ENCODE results near the gene SLC39A10.
"Not testable (repeated sequence)": the region's sequence is repeated elsewhere in the genome, so short reads cannot be mapped to it uniquely, and the experiment has no call there.

The SLC39A10 gene

DNA sequence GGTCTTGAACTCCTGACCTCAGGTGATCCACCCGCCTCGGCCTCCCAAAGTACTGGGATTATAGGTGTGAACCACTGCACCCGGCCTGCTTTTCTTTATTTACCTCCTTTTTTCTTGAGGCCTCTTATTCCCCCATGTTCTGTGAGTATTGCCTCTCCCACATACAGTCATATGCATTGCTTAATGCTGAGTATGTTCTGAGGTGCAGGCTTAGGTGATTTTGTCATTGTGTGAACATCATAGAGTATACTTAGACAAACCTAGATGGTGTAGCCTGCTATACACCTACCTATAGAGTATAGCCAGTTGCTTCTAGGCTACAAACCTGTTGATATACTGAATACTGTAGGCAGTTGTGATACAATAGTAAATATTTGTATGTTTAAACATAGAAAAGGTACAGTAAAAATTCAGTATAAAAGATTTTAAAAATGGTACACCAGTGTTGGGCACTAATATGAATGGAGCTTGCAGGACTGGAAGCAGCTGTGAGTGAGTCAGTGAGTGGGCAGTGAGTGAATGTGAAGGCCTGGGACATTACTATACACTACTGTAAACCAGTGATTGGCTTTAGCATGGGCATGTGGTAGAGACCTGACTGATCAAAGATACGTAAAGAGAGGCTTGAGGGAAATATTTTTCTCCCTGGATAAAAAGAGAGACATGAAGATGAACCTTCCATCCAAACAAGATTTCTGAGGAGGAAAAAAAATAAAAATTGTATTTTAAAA, 17.6 kb downstream of the SLC39A10 start:
- DNase-seq (ENCODE audit: low read depth) = no peak

DNA sequence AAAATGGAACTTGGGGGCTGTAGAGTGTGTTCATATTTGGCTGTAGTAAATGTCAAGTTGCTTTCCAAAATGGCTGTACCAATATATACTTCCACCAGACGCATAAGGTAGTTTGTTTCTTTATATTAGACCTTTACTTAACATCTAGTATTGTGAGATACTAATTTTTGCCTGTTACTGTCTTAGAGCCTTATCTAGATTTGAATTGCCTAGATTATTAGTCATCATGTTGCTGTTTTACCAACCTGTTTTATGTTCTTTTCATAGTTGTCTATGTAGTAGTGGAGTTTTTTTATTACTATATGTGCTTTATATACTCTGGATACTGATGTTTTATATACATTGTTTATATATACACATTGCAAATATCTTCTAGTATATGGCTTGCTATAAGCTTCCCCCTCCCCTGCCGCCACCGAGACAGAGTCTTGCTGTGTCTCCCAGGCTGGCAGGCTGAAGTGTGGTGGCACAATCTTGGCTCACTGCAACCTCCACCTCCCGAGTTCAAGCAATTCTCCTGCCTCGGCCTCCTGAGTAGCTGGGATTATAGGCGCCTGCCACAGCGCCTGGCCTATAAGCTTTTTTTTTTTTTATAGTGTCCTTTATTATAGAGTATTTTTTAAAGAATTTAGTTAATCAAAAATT, 18.9 kb downstream of the SLC39A10 start:
- no peak for DNase-seq (ENCODE audit: low read depth)

DNA sequence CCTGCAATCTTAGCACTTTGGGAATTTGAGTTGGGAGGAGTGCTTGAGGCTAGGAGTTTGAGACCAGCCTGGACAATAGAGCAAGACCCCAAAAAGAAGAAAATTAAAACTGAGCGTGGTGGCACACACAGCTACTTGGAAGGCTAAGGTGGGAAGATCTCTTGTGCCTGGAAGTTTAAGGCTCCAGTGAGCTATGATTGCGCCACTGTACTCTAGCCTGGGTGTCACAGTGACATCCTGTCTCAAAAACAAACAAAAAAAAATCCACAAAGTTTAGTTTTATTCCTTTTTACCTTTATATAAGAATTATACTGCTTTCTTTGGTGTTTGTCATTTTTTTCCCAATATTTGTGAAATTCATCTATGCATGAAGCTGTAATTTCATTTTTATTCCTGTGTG, 20.3 kb downstream of the SLC39A10 start:
- DNase-seq (ENCODE audit: low read depth) = no peak

DNA sequence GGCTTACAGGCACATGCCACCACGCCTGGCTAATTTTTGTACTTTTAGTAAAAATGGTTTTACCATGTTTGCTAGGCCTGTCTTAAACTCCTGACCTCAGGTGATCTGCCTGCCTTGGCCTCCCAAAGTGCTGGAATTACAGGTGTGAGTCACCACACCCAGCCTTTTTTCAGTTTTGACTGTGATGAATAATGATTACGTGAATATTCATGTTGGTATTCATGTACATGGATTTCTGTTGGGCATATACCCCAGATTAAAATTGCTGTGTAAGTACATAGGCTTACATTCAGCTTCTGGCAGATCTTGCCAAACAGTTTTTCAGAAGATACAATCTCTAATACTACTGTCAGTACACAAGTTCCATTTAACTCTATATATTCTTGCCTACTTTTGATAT, 20.9 kb downstream of the SLC39A10 start:
- no peak for DNase-seq (ENCODE audit: low read depth)

DNA sequence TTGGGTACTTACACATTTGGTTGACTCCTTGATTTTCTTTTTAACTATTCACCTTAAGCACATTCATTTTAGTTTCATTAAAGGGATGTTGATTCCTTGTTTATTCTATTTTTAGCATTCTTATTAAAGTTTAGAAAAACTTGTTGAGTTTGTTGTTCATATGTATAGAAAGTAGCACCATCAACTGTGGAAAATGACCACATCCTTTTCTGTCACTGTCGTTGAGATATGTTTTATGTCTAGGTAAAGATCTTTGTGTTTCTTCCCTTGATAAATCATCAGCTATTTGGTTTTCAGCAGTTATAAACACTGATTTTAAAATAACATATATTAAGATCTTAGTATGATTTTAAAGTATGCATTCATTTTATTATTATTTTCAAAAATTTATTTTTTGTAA, 25.1 kb downstream of the SLC39A10 start:
- no peak for DNase-seq (ENCODE audit: low read depth)

DNA sequence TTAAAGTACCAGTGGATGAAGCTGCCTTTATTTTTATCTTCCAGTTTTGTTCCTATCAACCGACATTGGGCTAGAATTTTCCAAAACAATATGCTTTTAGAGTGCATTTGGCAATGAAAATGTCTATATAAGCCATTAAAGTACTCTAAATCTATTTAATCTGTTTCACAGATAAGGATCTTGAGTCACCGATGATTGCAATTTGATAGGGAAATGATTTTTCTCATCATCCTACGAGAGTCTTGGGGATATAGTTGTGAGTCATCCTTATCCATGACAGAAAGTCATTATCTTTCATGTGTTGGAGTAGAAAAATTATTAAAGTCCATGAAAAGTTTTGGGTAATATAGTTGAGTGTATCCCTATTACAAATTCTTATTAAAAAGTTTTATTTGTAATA, 26.1 kb downstream of the SLC39A10 start:
- no peak for DNase-seq (ENCODE audit: low read depth)

DNA sequence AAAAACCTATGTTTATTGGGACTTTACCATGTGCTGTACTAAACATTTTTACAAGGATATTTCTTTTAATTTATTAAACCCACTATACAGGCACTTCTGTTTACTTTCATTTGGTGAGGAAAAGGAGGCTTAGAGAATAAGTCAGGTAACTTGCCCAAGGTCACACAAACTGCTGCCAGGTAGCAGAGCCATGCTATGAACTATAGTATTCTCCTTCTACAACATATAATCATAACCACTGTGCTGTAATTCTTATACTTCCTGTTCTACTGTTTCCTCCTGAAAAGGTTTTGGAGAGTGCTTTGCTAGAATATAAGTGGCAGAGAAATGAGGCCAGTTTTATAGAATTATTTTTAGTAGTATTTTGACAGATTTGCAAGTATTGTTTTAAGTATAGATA, 29.5 kb downstream of the SLC39A10 start:
- no peak for DNase-seq (ENCODE audit: low read depth)

DNA sequence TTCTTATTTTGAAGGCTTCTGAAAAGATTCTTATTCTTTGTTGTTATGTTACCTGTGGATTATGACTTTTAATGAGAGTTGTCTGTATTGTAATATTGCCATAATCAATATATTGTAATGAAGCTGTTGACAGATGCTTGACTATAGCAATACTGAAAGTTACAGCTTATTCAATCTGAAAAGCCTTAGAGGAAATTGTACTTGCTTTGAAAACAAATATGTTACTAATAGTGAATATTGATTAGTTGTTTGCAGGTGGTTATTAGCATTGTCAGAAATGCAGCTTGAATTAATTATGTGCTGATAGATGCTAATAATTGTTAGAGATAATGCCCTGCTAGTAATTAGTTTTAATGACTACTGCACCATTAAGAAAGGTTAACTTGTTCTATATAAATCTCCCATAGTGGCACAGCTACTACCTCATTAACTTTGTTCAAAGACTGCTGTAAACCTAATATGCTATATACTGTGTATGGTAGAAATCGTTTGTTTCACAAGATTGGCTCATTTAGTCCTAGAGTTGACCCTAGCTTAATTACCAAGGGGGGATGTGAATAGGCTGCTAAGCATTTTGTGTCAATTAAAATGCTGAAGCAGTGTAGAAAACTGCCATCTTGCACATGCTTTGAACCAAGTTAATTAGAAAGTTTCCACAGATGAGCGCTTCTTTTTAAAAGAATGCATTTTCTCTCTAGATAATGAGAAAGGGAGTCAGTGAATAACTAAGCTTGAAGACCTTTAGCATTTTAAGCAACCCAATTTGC, 30.5 kb downstream of the SLC39A10 start:
- no peak for DNase-seq (ENCODE audit: low read depth)

DNA sequence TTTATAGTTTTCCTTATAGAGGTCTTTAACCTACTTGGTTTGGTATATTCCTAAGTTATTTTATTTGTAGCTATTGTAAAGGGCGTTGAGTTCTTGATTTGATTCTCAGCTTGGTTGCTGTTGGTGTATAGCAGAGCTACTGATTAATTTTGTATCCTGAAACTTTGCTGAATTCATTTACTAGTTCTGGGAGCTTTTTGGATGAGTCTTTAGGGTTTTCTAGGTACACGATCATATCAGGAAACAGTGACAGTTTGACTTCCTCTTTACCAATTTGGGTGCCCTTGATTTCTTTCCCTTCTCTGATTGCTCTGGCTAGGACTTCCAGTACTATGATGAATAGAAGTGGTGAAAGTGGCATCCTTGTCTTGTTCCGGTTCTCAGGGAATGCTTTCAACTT, 35.5 kb downstream of the SLC39A10 start:
- not testable (repeated sequence) for DNase-seq (ENCODE audit: low read depth)

DNA sequence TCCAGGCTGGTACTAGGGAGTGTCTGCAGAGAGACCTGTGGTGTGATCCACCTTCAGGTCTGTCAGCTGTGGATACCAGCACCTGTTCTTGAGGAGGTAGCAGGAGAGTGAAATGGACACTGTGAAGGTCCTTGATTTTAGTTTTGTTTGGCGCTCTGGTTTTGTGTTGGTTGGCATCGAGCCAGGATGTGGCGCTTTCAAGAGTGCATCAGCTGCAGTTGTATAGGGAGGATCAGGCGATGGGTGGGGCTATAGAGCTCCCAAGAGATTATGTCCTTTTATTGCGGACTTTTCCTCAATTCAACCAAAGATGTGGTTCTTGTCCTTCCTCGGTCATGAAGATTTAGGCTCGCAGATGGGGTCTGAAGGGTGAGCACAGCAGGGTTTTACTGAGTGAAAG, 37.5 kb downstream of the SLC39A10 start:
- no peak for DNase-seq (ENCODE audit: low read depth)

DNA sequence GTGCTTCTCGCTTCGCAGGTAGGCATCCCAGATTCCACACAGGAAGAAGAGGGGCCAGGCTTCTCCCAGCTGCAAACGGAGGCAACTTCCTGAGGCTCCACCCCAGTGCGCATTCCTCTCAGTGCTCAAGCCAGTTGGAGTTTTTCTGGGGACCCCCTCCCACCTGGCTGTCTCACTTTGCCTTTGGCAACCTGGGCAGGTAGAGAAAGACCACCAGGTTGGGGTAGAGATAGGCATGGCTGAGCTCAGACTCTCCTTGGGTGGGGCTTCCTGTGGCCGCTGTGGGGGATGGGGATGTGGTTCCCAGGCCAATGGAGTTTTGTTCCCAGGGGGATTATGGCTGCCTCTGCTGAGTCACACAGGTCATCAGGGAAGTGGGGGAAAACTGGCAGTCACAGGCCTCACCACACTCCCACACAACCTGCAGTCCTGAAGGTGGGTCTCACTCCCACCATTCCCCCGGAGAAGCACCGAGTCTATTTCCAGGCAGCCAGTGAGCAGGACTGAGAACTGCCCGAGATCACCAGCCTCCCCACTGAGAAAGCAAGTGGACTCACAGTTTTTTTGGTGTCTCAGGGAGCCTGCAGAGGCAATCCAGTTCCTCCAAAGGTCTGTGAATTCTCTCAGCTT, 38.1 kb downstream of the SLC39A10 start:
- DNase-seq (ENCODE audit: low read depth) = no peak

DNA sequence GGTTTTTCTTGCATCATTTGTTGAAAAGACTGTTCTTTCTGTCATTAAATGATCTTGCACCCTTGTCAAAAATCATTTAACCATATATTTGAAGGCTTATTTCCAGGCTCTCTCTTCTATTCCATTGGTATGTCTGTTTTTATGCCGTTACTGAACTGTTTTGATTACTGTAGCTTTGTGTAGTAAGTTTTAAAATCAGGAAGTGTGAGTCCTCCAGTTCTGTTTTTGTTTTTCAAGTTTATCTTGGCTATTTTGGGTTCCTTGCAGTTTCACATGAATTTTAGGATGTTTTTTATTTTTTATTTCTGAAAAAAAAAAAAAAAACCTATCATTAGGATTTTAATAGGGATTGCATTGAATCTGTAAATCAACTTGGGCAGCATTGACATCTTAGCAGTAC, 39.0 kb downstream of the SLC39A10 start:
- no peak for DNase-seq (ENCODE audit: low read depth)

DNA sequence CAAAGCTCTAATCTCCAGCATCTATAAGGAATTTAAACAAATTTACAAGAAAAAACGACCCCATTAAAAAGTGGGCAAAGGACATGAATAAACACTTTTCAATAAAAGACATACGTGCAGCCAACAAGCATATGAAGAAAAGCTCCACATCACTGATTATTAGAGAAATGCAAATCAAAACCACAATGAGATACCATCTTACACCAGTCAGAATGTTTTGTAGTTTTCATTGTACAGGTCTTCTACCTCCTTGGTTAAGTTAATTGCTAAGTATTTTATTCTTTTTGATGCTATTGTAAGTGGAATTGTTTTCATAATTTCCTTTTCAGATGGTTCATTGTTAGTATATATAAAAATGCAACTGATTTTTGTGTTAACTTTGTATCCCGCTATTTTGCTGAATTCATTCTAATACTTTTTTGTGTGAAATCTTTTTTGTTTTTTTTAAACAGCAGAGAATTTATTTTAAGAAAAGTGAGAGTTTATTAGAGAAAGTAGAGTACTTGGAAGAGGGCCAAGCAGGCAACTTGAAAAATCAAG, 40.7 kb downstream of the SLC39A10 start:
- DNase-seq (ENCODE audit: low read depth) = no peak

DNA sequence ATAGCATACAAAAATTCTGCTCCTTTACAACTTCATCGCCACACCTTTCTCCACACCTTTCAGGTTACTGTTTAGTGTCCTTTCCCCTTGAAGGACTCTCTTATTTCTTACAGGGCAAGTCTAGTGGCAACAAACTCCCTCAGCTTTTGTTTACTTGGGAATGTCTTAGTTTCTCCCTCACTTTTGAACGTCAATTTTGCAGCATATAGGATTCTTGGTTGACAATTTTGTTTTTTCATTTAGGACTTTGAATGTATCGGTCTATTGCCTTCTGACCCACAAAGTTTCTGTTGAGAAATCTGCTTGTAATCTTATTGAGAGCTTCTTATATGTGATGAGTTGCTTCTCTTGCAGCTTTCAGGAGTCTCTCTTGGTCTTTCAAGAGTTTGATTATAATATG, 43.5 kb downstream of the SLC39A10 start:
- no peak for DNase-seq (ENCODE audit: low read depth)

DNA sequence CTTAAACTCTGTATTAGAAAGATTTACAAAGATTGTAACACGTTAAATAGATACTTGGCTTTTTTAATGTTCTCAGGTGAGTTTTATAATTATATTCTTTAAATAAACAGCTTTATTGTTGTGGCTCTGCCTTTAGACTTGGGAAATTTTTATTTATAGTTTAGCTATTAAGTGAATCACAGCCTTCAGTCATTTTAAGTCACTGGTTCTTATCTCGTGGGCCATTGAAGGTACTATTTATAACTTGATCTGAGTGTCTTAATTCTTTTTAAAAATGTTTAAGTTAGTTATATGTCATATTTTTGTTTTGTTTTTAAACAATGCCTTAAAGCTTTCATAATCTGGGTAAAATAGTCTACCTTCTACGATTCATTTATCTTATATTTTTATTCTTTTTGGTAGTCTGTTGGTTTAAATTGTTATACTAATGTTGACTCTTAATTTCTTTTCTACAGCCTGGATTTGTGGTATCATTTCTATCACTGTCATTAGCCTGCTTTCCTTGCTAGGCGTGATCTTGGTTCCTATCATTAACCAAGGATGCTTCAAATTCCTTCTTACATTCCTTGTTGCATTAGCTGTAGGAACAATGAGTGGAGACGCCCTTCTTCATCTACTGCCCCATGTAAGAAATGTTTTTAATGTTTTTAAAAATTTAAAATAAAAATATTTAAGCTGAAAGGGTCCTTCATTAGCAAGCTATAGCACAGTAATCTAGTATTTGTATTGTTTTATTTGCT, 49.3 kb downstream of the SLC39A10 start:
- DNase-seq (ENCODE audit: low read depth) = no peak

DNA sequence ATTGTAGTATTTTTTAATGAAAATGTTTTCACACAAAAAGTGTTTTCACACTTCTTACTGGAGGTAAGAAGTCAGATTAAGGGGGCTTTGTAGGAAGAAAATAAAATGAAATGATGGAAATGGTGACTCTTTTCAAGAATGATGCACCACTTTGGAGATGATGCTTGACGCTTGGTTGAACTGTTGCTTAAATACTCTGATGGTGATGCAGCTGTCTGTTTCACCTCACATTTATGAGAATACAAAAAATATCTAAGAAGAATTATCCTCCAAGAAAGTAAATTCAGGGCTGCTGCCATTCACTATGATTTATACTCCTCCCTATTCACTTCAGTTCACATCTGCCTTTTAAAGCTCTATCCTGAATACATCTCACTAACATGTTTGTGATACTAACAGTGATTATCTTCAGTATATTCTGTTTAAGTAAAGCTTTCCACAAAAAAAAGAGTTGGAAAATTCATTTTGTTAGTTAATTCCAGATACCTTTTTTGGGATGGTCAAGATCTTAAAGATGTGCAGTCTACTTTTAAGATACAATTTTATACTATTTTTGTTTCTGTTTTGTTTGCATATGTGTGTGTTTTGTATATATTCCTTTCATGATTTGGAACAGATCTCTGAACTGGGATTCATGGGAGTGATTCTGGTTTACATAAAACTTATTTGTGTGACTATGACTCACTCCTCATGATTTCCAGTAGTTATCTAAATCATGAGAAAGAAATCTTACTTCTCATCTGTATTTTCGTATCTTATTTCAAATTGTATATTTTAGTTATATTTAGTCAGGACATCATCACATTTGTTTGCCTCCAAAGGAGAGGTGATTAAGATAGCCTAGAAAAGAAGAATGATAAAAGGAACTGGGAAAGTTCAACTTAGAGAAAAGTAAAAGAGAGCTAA, 53.1 kb downstream of the SLC39A10 start:
- DNase-seq (ENCODE audit: low read depth) = no peak

DNA sequence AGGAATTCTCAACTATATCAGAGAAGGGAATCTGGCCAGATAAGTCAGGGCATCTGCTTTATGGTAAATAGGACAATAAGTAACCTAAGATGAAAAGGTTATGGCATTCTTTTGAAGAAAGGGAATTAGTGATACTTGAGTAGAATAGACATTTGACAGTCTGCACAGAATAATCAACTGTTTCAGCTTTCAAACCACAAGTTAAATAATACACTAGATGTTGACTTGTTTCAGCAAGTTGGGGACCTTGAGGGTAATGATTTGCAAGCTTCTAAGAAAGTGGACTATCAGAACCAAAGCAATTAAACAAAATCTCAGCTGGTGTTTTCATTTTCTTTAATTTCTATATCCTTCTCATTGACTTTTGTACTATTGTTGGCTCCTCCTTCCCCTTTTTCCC, 54.5 kb downstream of the SLC39A10 start:
- no peak for DNase-seq (ENCODE audit: low read depth)

DNA sequence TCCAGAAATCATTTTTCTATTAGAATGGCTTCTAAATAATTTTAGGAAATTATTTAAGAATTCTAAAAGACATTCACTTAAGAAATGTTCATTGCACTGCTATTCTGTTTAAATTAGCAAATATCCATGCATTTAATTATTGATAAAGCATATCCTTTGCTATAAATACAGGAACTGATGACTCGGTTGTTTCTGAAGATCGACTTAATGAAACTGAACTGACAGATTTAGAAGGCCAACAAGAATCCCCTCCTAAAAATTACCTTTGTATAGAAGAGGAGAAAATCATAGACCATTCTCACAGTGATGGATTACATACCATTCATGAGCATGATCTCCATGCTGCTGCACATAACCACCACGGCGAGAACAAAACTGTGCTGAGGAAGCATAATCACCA, 59.4 kb downstream of the SLC39A10 start:
- no peak for DNase-seq (ENCODE audit: low read depth)

DNA sequence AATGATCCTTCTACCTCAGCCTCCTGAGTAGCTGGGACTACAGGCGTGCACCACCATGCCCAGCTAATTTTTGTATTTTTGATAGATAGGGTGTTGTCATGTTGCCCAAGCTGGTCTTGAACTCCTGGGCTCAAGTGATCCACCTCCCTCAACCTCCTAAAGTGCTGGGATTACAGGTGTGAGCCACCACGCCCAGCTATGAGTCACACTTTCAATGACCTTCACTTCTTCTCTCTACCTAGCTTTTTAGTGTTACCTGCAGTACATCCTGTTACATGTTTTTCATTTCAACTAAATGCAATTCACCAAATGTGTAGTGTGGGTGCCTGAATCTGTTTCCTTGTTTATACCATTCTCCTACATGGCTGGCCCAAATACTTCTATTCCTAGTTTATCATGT, 64.0 kb downstream of the SLC39A10 start:
- DNase-seq (ENCODE audit: low read depth) = no peak

DNA sequence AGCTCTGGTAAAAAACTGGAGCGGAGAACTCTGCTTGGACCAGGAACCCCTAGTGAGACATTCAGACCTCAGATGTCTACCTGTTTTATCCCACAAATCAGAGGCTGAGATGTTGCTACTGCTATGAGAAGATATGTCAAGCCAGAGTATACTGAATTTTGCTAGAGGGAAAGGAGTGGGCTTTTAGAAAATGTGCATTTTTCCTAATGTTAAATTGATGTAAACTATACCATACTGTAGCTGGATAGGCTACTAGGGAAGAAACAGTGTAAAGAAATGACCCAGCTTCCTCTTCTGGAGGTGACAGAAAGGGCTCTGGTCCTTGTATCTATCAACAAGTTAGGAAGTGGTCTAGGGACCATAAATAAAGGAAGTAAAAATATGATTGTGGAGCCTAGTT, 65.0 kb downstream of the SLC39A10 start:
- DNase-seq (ENCODE audit: low read depth) = no peak

DNA sequence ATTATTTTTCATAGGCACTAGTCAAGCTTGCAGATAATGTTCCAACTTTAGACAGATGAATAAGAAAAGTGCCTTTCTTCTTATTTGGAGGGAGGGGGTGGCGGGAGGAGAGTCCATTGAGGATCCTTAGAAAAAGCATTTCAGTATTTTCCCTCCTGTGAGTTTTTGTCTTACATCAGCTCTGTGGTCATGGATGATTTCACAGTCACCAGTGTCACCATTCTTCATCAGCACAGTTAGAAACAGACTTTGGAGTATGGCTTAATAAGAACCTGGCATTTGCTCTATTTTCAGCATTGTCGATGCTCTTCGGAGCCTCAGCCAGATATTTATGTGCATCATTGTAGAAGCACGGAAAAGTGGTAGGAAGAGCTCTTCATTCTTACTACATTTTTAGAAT, 70.1 kb downstream of the SLC39A10 start:
- no peak for DNase-seq (ENCODE audit: low read depth)
